Adipocyte (in vitro differentiated cells): ENCODE data around the gene SLC13A2.

ENCODE experiments used
- DNase-seq: peaks from one replicate; pipeline ENCODE4 v3.0.0-alpha.2; 2015; ENCODE audit warnings: low read depth
- H3K27me3 ChIP-seq: replicated peaks from 2 replicates; pipeline ENCODE4 v1.7.0; 2013; ENCODE audit warnings: mild to moderate bottlenecking, low read length, moderate library complexity; ENCODE audit not compliant: control insufficient read depth, insufficient read depth
- H3K36me3 ChIP-seq: 2 replicates; pipeline ENCODE4 v1.7.0; 2013; ENCODE audit warnings: low read length, mild to moderate bottlenecking, moderate library complexity; ENCODE audit not compliant: control insufficient read depth, insufficient read depth, severe bottlenecking
- H3K4me1 ChIP-seq: 2 replicates; pipeline ENCODE4 v1.7.0; 2013; ENCODE audit warnings: mild to moderate bottlenecking, low read length, moderate library complexity; ENCODE audit not compliant: control insufficient read depth, insufficient read depth
- H3K4me3 ChIP-seq: 2 replicates; pipeline ENCODE4 v1.7.0; 2013; ENCODE audit warnings: mild to moderate bottlenecking, low read length, moderate library complexity
- H3K9ac ChIP-seq: 2 replicates; pipeline ENCODE4 v1.7.0; 2013; ENCODE audit warnings: mild to moderate bottlenecking, low read length, moderate library complexity
- H3K9me3 ChIP-seq: 2 replicates; pipeline ENCODE4 v1.7.0; 2013; ENCODE audit warnings: mild to moderate bottlenecking, low read length, moderate library complexity; ENCODE audit not compliant: control insufficient read depth

SLC13A2 gene

DNA sequence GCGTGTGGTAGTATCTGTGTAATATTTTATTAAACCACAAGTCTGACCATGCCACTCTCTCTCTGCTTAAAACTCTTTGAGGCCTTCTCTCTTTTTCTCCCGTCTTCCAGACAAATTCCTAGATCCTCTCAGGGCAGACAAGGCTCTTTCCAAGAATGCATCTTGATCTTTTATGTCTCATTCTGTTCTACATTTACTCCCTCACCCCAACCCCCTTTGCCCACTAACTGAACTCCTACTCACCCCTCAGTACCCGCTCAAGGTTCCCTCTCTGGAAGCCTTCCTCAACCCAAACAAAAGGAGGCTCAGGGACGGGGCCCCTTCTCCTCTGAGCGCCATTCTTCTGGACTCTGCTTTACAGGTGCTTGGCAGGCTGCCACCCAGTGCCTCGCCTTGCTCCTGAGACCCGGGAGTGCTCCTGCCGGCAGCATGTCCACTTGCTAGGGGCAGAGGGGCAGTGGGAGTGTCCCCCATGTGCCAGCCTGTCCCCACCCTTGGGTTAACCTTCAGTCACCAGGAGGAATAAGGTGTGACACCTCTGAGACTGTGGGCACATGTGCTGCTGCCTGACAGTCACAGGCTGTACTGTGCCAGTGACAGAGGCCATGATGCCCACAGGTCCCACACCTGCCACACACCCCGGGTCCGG is 9.2 kb downstream of the SLC13A2 start:
- Histone ChIP-seq H3K4me3 (no peak overlapping the region), H3K27me3 (peaks cover 11% of the 10 kb centered on the region), H3K9me3 (no peaks in the 10 kb centered on the region), H3K9ac (no peak overlapping the region), H3K4me1 (peaks cover 14% of the 10 kb centered on the region), H3K36me3 (no peaks in the 10 kb centered on the region)
- no peak for DNase-seq

DNA sequence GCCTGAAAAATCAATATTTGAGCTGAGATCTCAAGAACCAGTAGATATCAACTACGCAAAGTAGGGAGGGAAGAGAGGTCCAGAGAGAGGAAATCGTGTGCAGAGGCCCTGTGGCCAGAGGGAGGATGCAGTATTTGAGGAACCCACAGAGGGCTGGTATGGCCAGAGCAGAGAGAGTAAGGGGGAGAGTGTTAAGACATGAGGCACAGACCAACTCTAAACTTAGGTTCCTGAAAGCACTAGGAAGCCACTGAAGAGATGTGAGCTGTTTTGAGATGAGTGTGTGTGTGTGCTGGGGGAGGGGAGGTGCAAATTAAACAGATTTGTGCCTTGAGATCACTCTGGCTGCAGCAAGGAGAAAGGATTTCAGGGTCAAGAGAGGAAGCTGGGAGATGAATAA is 10.9 kb downstream of the SLC13A2 start:
- Histone ChIP-seq H3K27me3 (peaks cover 22% of the 10 kb centered on the region), H3K4me1 (peaks cover 7% of the 10 kb centered on the region), H3K36me3 (no peaks in the 10 kb centered on the region), H3K9ac (no peak overlapping the region), H3K9me3 (no peaks in the 10 kb centered on the region), H3K4me3 (no peak overlapping the region)
- no peak for DNase-seq

DNA sequence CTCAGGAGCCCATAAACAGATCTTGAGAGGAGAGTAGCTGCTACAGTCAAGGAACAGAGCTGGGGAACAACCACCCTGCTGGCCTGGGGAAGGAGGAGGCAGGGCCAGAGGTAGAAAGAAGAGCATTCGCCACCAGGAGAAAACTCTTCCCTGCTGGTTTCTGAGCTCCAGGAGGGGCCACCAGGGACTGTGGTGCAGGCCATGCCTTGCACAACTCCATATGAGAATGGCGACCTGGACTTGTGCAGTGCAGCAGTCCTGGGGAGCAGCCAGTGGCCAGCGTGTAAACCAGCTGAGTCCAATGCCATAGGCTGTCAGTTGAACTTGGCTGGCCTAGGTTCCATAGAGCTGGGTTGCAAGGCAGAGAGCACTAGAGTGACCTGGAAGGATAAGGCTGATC is 11.6 kb downstream of the SLC13A2 start:
- Histone ChIP-seq H3K4me3 (no peak overlapping the region), H3K27me3 (peaks cover 22% of the 10 kb centered on the region), H3K4me1 (peaks cover 3% of the 10 kb centered on the region), H3K9me3 (no peaks in the 10 kb centered on the region), H3K9ac (no peak overlapping the region), H3K36me3 (no peaks in the 10 kb centered on the region)
- no peak for DNase-seq

DNA sequence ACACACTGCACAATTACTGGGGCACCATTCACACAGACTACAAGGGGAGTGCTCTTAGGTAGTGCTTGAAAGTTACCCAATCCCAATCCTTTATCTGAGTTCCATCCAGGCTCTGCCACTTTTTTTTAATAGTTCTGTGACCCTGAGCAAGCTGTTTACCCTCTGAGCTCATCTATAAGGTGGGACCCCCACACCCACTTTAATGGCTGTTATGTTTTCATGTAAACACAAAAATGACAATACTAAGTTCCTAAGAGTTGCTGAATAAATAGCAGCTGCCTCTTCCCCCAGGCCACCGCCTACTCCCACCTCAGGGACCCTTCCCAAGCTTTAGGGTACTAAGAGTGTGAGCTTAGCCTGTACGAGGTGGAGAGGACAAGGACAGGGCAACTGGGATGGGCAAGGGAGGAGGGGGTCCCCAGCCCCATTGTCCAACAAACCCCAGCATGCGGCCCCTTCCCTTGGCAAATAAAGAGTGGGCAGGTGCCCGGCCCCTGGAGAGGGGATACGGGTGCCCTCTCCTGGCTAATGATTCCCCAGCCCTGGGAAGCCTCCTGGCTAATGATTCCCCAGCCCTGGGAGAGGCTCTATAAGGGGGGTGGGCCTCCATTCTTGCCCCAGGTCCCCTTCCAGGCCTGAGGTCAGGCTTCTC is 14.6 kb downstream of the SLC13A2 start:
- H3K4me1 ChIP-seq, result peaks cover 3% of the 10 kb centered on the region
- no peak overlapping the region for H3K4me3 ChIP-seq
- no peak for DNase-seq
- H3K27me3 ChIP-seq, result peaks cover 30% of the 10 kb centered on the region
- H3K9ac ChIP-seq, result no peak overlapping the region
- no peaks in the 10 kb centered on the region for H3K36me3 ChIP-seq
- no peaks in the 10 kb centered on the region for H3K9me3 ChIP-seq

DNA sequence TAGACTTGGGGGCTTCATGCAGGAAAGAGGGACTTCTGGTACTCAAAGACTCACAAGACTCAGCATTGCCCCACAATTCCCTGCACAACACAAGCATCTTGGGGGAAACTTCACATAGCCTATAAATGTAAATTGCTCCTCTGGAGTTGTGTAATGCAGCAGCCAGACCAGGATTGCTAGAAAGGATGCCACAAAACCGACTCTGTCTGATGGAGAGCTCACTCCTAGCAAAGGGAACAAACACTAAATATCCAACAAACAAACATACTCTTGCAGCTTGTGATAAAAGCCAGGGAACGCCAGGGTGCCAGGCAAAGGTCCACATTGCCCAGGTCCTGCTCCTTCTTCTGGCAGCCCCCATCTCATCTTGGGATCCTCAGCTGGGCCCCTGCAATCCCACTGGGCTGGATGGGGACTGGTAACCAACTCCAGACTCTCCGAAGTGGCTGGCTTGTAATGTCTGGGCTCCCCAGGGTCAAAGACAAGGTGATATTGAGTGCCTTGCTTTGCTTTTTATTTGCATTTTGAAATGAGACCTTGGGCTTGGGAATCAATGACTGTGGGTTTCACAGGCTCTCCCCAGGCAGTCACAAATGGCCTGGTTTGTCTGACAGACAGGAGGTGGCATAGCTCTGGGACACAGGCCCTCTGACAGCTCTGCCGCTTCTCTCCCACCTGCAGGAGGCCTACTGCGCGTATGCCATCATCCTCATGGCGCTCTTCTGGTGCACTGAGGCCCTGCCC is 15.3 kb downstream of the SLC13A2 start:
- Histone ChIP-seq H3K4me1 (peaks cover 3% of the 10 kb centered on the region), H3K9me3 (no peaks in the 10 kb centered on the region), H3K36me3 (no peaks in the 10 kb centered on the region), H3K9ac (no peak overlapping the region), H3K27me3 (peaks cover 28% of the 10 kb centered on the region), H3K4me3 (no peak overlapping the region)
- no peak for DNase-seq

DNA sequence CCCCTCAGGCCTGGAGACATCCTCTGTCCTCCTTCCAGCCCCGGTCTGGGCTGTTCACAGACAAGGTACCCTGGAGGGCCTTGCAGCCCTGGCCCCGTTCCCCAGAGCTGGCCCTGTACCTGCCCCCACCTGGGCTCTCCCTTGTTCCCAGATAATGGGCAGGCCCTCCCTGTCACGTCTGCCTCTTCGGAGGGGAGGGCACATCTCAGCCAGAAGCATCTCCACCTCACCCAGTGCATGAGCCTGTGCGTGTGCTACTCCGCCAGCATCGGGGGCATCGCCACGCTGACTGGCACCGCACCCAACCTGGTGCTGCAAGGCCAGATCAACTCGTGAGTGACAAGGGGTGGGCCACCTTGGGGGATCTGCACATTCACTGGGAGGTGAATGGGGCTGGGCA is 17.8 kb downstream of the SLC13A2 start:
- no peak overlapping the region for H3K9ac ChIP-seq
- no peak for DNase-seq

DNA sequence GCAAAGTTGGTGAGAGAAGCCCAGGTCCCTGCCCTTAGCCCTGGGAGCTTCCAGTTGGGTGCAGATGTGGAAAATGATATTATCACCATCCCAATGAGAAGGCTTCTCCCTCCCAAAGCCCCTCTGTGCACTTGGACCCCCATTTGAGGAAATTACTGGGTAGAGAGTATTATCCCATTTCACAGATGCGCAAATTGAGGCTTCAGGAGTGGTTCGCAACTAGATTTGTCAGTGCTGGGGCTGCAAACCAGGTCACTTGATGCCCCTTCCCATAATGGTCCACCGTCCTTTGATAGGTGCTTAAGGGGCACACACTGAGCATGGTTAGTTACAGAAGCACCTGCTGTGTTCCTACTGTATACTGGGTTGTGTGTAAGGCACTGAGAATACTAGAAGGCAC is 18.4 kb downstream of the SLC13A2 start:
- Histone ChIP-seq H3K27me3 (peaks cover 37% of the 10 kb centered on the region), H3K36me3 (no peaks in the 10 kb centered on the region), H3K9me3 (no peaks in the 10 kb centered on the region), H3K4me3 (no peak overlapping the region), H3K9ac (no peak overlapping the region), H3K4me1 (no peaks in the 10 kb centered on the region)
- no peak for DNase-seq

More for the DNA sequence above, 17.8 kb downstream of the SLC13A2 start:
- Histone ChIP-seq H3K9me3 (no peaks in the 10 kb centered on the region), H3K4me1 (no peaks in the 10 kb centered on the region), H3K4me3 (no peak overlapping the region), H3K27me3 (peaks cover 34% of the 10 kb centered on the region), H3K36me3 (no peaks in the 10 kb centered on the region)

DNA sequence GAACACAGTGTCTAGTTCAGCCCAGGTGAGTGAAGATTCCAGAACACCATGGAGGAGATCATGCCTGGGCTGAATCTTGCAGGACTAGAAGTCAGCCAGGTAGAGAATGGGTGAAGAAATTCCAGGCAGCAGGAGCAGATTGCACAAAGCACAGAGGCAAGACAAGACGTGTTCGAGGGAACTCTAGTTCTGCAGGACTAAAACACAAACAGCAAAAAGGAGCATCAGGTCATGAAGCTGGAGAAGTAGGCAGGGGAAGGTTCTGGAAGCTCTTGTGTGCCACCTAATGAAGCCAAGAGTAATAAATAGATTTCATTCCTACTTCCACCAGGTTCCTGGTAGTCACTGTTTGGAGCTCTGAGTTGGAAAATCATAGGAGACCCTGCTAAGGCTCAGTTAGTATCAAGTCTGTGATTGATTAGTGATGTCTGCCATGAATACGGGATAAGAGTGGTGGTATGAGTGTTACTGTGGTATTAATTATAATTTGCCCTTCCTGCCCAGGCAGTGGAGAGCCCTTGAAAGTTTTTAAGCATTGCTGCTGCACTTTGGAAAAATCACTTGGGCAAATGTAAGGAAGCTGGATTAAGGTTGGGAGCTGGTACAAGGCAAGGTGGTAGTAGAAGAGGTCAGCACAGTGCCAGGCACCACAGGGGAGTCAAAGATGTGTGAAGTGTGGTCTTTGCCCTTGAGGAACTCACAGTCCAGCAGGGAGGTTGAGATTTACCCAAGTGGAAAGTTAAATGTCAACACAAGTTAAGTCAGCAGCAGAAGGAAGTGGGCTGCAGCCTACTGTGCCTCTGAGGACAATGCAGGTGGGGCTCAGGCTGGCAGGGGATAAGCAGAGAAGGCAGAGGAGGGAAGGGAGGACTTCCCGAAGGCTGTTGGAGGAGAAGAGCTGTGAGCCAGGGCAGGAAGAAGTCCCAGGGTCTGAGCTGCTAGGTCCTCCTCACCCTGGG is 19.2 kb downstream of the SLC13A2 start:
- DNase-seq, result no peak
- Histone ChIP-seq H3K9me3 (no peaks in the 10 kb centered on the region), H3K27me3 (peaks cover 40% of the 10 kb centered on the region), H3K36me3 (no peaks in the 10 kb centered on the region), H3K4me1 (no peaks in the 10 kb centered on the region), H3K4me3 (no peak overlapping the region), H3K9ac (no peak overlapping the region)

DNA sequence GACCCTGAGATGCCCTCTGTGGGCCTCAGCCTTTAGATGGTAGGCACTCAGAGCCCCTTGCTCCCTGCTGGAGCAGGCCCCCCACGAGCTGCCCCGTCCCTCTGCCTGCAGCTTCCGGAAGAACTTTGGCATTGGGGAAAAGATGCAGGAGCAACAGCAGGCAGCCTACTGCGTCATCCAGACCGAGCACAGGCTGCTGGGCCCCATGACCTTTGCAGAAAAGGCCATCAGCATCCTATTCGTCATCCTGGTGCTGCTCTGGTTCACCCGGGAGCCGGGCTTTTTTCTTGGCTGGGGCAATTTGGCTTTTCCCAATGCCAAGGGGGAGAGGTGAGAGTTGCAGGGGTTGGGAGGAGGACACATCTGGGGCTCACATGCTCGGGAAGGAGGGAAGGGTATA is 20.0 kb downstream of the SLC13A2 start:
- no peaks in the 10 kb centered on the region for H3K9me3 ChIP-seq
- no peaks in the 10 kb centered on the region for H3K36me3 ChIP-seq
- H3K4me3 ChIP-seq, result no peak overlapping the region
- peaks cover 33% of the 10 kb centered on the region for H3K27me3 ChIP-seq
- DNase-seq, result no peak
- no peak overlapping the region for H3K9ac ChIP-seq
- H3K4me1 ChIP-seq, result no peaks in the 10 kb centered on the region

DNA sequence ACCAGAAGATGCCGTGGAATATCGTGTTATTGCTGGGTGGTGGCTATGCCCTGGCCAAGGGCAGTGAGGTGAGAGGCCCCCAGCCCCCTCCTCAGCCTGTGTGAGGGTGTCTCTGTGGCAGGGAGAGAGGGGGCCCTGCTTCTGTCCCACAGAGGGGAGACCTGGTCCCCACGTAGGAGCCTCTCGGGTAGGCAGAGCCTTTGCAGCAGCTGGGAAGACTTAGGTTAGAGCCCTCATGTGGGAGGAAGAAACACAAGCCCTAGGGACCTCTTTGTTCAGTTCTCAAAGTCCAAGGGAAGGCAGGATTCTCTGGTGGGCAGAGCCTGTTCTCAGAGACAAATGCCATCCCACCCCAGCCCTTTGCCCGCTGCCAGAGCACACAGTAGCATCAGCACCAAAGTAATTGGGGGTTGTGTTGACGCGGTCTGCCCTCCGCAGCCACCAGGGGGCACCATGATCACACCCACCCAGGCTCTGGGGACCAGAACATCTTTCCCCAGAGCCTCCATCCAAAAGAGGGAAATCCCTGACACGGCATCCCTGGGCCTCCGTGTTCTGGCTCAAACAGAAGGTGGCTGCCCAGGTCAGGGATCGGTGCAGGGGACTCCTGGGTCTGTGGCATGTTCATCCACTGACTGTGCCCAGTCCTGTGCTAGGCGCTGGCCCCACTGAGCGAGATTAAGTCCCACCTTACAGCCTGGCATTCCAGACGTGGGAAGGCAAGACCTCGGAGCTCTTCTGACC is 21.2 kb downstream of the SLC13A2 start:
- H3K4me1 ChIP-seq, result no peaks in the 10 kb centered on the region
- no peaks in the 10 kb centered on the region for H3K9me3 ChIP-seq
- peak; percentile 87 for DNase-seq
- H3K27me3 ChIP-seq, result peaks cover 36% of the 10 kb centered on the region
- no peaks in the 10 kb centered on the region for H3K36me3 ChIP-seq
- H3K4me3 ChIP-seq, result no peak overlapping the region
- H3K9ac ChIP-seq, result no peak overlapping the region
